Loucy (cell line): ENCODE measurements around the gene FBRSL1.

Experiments used
- CTCF ChIP-seq: fragments of 200-600 bp; sonication (generic); conservative IDR thresholded peaks from 2 replicates; pipeline ENCODE4 v1.5.1; 2014; ENCODE audit warnings: mild to moderate bottlenecking, antibody characterized with exemption, low read length
- EZH2phosphoT487 ChIP-seq: fragments of 200-600 bp; IDR thresholded peaks from 2 replicates; pipeline ENCODE4 v1.6.1; 2018; ENCODE audit warnings: antibody characterized with exemption, mild to moderate bottlenecking, moderate library complexity, borderline replicate concordance

GRCh38 chr12:132466241-132467201 lies 23.4 kb upstream of the FBRSL1 start:
- TF ChIP-seq CTCF (no peak), EZH2phosphoT487 (no peak)
